Cardiac muscle cell (in vitro differentiated cells and primary cell): ENCODE results near the gene ENSA. TPM values are rescaled to one million over a fixed set of nuclear protein-coding genes. Genes with fewer than 3 reads are reported as not detected.
"Not testable (repeated sequence)": the region's sequence is repeated elsewhere in the genome, so short reads cannot be mapped to it uniquely, and the experiment has no call there.

ENCODE experiments used
- DNase-seq, 2 donors: peaks; one replicate each; pipeline versions ENCODE4 v3.0.0 to v3.0.0-alpha.2; 2010 to 2017; ENCODE audit warnings: low read depth in 1 of 2, low spot score in 1 of 2
- H3K27ac ChIP-seq: fragments of 200-600 bp; sonication (generic); 2 replicates; pipeline ENCODE4 v1.5.1; 2016
- H3K27me3 ChIP-seq: fragments of 200-600 bp; sonication (generic); 2 replicates; pipeline ENCODE4 v1.6.0; 2016; ENCODE audit warnings: control low read depth
- H3K36me3 ChIP-seq: fragments of 200-600 bp; sonication (generic); 2 replicates; pipeline ENCODE4 v1.5.1; 2016; ENCODE audit warnings: control low read depth
- H3K4me1 ChIP-seq: fragments of 200-600 bp; sonication (generic); 2 replicates; pipeline ENCODE4 v1.8.1; 2017; ENCODE audit warnings: low read depth, mild to moderate bottlenecking, mixed run types
- H3K4me3 ChIP-seq: fragments of 200-600 bp; sonication (generic); 2 replicates; pipeline ENCODE4 v1.5.1; 2016; ENCODE audit warnings: mild to moderate bottlenecking
- H3K9me3 ChIP-seq: fragments of 200-600 bp; sonication (generic); 2 replicates; pipeline ENCODE4 v1.5.1; 2017; ENCODE audit warnings: low read depth, mild to moderate bottlenecking, control low read depth
- polyA plus RNA-seq: library from polyadenylated mRNA; unstranded; fragments of >200 nt; fragmentation: Nextera tagmentation; extraction: Ambion mirVana; gene quantifications from 2 replicates; pipeline ENCODE4 v1.2.1, GENCODE V29; 2016
- total RNA-seq: library from RNA; depleted of rRNA; stranded (reverse); fragments of >200 nt; gene quantifications from 2 replicates; pipeline ENCODE4 v1.2.3, GENCODE V29; 2016
- TF ChIP-seq, protein P1 (sequence below): IDR thresholded peaks from 2 replicates; pipeline ENCODE4 v1.5.1; 2012; ENCODE audit warnings: low read depth, mild to moderate bottlenecking, low read length

Gene ENSA
- total and polyA plus RNA-seq, 2 experiments from 2014 or later: 65.9 to 82.2 TPM

- Histone ChIP-seq H3K36me3 (no peaks in the 10 kb centered on the region), H3K4me3 (no peak overlapping the region), H3K9me3 (no peaks in the 10 kb centered on the region), H3K4me1 (peaks cover 4% of the 10 kb centered on the region), H3K27me3 (no peaks in the 10 kb centered on the region), H3K27ac (no peak overlapping the region)
- no peak for DNase-seq
- TF ChIP-seq, protein P1, sequence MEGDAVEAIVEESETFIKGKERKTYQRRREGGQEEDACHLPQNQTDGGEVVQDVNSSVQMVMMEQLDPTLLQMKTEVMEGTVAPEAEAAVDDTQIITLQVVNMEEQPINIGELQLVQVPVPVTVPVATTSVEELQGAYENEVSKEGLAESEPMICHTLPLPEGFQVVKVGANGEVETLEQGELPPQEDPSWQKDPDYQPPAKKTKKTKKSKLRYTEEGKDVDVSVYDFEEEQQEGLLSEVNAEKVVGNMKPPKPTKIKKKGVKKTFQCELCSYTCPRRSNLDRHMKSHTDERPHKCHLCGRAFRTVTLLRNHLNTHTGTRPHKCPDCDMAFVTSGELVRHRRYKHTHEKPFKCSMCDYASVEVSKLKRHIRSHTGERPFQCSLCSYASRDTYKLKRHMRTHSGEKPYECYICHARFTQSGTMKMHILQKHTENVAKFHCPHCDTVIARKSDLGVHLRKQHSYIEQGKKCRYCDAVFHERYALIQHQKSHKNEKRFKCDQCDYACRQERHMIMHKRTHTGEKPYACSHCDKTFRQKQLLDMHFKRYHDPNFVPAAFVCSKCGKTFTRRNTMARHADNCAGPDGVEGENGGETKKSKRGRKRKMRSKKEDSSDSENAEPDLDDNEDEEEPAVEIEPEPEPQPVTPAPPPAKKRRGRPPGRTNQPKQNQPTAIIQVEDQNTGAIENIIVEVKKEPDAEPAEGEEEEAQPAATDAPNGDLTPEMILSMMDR: no peak
Observed at GRCh38 chr1:150606463-150607142, 22.8 kb downstream of the ENSA start.

DNA sequence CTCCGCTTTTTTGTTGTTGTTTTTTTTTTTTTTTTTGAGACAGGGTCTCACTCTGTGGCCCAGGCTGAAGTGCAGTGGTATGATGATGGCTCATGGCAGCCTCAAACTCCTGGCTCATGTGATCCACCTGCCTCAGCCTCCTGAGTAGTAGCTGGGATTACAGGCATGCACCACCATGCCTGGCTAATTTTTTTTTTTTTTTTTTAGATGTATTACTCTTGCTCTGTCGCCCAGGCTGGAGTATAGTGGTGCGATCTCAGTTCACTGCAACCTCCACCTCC, 24.0 kb downstream of the ENSA start:
- not testable (repeated sequence) for H3K27me3 ChIP-seq, DNase-seq, H3K9me3 ChIP-seq, H3K4me3 ChIP-seq, H3K27ac ChIP-seq, H3K4me1 ChIP-seq, H3K36me3 ChIP-seq

- Histone ChIP-seq H3K4me3 (no peak overlapping the region), H3K27me3 (no peaks in the 10 kb centered on the region)
Observed at GRCh38 chr1:150604226-150604588, 25.2 kb downstream of the ENSA start.

DNA sequence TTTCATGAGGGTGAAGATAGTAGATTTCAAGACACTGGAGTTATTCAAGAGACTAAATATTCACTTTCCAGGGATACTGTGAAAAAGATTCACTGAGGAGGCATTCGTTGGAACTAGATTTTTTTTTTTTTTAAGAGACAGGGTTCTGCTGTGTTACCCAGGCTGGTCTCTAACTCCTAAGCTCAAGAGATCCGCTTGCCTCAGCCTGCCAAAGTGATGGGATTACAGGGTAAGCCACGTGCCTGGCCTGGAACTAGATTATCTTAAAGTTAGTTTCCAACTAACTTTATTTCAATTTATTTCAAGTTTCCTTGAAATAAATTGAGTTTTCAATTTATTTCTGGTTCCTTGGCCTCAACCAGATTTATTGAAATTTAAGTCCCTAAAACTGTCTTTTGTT, 25.7 kb downstream of the ENSA start:
- no peak overlapping the region for H3K4me3 ChIP-seq
- H3K4me1 ChIP-seq: no peaks in the 10 kb centered on the region
- H3K27me3 ChIP-seq: no peaks in the 10 kb centered on the region
- no peaks in the 10 kb centered on the region for H3K9me3 ChIP-seq
- no peak overlapping the region for H3K27ac ChIP-seq
- no peaks in the 10 kb centered on the region for H3K36me3 ChIP-seq
- TF ChIP-seq, protein P1: no peak
- no peak for DNase-seq

More at GRCh38 chr1:150604226-150604588, 25.2 kb downstream of the ENSA start:
- no peaks in the 10 kb centered on the region for H3K4me1 ChIP-seq
- H3K9me3 ChIP-seq: no peaks in the 10 kb centered on the region
- no peaks in the 10 kb centered on the region for H3K36me3 ChIP-seq
- TF ChIP-seq, protein P1: no peak
- no peak for DNase-seq
- H3K27ac ChIP-seq: peak overlapping the region; percentile 65

DNA sequence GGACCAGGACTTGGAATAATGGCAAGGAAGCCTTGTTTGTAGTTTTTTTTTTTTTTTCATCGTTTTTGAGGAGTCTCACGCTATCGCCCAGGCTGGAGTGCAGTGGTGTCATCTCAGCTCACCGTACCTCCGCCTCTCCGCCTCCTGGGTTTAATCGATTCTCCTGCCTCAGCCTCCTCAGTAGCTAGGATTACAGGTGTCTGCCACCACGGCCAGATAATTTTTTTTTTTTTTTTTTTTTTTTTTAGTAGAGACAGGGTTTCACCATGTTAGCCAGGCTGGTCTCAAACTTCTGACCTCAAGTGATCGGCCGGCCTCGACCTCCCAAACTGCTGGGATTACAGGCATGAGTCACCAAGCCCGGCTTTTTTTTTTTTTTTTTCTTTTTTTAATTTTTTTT, 27.0 kb downstream of the ENSA start:
- H3K4me3 ChIP-seq, H3K4me1 ChIP-seq, H3K27me3 ChIP-seq, H3K27ac ChIP-seq, H3K36me3 ChIP-seq, DNase-seq, H3K9me3 ChIP-seq: not testable (repeated sequence)

DNA sequence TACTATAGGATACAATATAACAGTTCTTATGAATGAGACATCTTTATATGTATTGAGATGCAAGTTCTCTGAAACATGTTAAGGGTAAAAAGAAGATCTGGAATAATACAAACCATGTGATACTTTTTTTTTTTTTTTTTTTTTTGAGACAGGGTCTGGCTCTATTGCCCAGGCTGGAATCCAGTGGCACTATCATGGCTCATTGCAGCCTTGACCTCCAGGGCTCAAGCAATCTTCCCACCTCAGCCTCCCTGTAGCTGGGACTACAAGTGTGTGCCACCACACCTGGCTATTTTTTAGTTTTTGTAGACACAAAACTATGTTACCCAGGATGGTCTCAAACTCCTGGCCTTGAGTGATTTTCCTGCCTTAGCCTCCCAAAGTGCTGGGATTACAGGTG, 27.9 kb downstream of the ENSA start:
- H3K9me3 ChIP-seq: no peaks in the 10 kb centered on the region
- H3K36me3 ChIP-seq: no peaks in the 10 kb centered on the region
- TF ChIP-seq, protein P1: no peak
- H3K4me3 ChIP-seq: no peak overlapping the region
- H3K27ac ChIP-seq: no peak overlapping the region
- no peak for DNase-seq
- no peaks in the 10 kb centered on the region for H3K4me1 ChIP-seq
- H3K27me3 ChIP-seq: no peaks in the 10 kb centered on the region

DNA sequence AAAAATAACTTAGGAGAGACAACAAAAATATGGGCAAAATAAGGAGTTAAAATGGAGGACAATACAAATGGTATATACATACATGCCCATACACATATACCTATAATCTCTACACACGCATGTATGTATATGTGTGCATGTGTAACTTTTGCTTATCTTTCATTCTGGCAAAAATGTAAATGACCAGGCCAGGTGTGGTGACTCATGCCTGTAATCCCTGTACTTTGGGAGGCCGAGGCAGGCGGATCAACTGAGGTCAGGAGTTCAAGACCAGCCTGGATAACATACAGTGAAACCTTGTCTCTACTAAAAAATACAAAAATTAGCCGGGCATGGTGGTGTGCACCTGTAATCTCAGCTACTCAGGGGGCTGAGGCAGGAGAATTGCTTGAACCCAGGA, 31.1 kb downstream of the ENSA start:
- not testable (repeated sequence) for H3K27me3 ChIP-seq, H3K9me3 ChIP-seq, H3K27ac ChIP-seq, H3K4me1 ChIP-seq, H3K36me3 ChIP-seq, DNase-seq, H3K4me3 ChIP-seq
